Skin epidermis (tissue), 12 donors: ENCODE data around the gene CDH23.
A peak's percentile ranks its signal among the peaks of the same experiment; 100 is the strongest.

Experiments
- H3K27ac ChIP-seq, 21 experiments: fragments of 200-600 bp; sonication (generic) in 11 of 21; one replicate each; pipeline ENCODE4 v1.5.0; 2020; ENCODE audit warnings: mild to moderate bottlenecking in 3 of 21, inconsistent platforms in 2 of 21, moderate library complexity in 2 of 21
- H3K4me3 ChIP-seq, 7 experiments: fragments of 200-600 bp; sonication (generic) in 2 of 7; one replicate each; pipeline ENCODE4 v1.5.0; 2020; ENCODE audit warnings: inconsistent platforms in 2 of 7, mild to moderate bottlenecking in 2 of 7, moderate library complexity in 1 of 7

Gene CDH23

DNA sequence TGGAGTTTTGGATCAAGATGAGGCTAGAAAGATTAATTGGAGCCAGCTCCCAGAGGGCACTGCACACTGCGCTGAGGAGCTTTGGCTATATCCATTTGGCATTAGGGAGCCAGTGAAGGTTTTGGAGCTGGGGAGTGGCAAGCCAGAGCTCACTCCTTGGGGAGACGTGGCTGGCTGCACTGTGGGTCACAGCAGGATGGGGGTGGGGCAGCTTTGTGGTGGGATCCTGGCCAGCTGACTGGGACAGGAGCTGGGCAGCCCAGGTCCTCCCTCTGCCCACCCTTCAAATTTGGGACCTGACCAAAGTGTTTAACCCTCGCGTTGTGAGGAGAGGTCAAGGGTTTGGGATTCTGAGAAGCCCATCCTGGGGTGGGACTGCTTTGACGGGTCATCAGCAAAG is 317.9 kb downstream of the CDH23 start:
- peak overlapping the region; percentile 39 to 96 (median 89) for H3K27ac ChIP-seq
- H3K4me3 ChIP-seq, result no peak overlapping the region

DNA sequence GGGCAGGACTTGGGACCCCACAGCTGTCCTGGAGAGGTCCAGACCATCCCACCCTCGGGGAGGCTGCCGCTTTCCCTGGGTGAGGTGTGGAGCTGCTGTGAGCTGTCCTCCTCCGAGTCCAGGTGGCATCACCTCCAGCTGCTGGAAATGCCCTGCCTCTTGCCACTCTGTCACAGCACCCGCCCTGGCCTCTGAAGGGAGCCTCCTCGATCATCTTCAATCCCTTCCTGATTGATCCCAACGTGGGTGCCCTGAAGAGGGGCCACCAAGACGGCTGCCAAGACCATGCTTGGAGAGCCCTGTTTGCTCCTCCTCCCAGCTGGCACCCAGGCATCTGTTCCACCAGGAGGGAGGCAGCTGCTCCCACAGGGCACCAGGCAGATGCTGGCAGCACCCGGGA is 318.3 kb downstream of the CDH23 start:
- Histone ChIP-seq H3K4me3 (no peak overlapping the region), H3K27ac (peak overlapping the region in 17 of 21 experiments; percentile 39 to 96 (median 92))

DNA sequence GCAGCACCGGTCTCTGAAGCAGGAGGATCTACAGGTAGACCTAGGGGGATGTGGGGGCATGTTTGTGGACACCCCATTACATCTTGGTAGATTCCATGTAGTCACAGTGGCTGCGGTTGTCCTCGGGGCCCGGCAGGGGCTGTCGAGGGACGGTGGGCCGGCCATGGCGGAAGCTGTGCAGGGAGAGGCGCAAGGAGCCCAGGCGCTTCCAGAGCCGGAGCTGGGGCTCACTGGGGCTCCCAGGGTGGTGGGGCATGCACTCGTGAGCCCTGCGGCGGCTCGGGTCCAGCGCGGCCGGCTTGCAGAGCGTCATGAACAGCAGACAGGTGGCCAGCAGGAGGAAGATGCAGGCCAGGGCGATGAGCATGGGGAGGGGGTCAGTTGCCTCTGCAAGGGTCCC is 319.1 kb downstream of the CDH23 start:
- peak overlapping the region in 4 of 21 experiments; percentile 4 to 96 (median 53) for H3K27ac ChIP-seq

DNA sequence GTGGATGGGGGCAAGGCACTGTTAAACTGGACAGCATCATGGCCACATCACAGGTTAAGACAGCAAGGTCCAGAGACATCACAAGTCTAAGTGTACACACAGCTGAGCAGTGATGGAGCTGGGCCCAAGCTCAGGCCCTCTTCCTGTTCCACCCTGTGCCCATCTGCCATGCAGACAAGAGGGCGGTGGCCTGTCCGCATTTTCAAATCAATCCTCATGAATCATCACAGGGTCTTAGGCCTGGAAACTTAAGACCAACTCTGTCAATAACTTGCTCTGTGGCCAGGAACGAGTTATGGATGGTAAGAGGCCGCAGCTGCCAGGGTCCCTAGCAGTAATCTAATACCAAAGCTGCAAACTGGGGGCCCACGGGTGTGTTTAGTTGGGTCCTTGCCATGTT is 319.7 kb downstream of the CDH23 start:
- H3K27ac ChIP-seq, result peak overlapping the region in 3 of 21 experiments; percentile 4 to 61 (median 59)
- no peak overlapping the region for H3K4me3 ChIP-seq

More for the DNA sequence above, 319.1 kb downstream of the CDH23 start:
- no peak overlapping the region for H3K4me3 ChIP-seq

DNA sequence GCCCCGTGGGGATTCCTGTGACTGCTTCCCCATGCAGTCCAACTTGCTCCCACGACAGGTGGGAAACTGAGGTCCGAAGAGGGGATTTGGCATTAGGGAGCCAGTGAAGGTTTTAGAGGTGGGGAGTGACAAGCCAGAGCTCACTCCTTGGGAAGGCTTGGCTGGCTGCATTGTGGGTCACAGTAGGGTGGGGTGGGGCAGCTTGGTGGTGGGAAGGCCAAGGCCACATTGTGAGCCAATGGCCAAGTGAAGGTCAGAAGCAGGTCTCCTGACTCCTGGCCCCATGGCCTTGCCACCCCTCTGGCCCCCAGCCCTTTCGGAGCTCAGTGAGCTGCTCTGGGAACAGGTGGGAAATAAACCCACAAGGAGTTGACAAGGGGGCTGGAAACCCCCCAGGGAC is 320.3 kb downstream of the CDH23 start:
- Histone ChIP-seq H3K27ac (peak overlapping the region in 4 of 21 experiments; percentile 36 to 61 (median 58)), H3K4me3 (no peak overlapping the region)

DNA sequence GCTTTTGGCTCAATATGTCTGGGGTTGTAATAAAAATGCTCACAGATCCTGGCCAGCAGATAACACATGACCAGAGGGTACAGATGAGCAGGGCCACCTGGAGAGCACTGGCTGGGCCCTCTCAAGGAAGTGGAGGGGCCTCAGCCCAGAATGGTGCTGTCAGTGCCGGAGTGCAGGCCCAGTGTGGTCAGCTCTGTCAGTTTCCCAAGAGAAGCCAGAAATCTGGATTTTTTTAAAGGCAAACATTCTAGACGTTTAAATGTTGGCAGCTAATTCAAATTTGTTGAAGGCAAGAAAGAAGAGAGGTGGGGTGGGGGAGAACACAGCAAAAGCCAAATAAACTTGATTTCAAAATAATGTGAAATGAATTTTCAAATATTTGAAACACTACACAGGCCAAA is 320.8 kb downstream of the CDH23 start:
- H3K27ac ChIP-seq, result peak overlapping the region in 3 of 21 experiments; percentile 56 to 61 (median 59)
- no peak overlapping the region for H3K4me3 ChIP-seq

DNA sequence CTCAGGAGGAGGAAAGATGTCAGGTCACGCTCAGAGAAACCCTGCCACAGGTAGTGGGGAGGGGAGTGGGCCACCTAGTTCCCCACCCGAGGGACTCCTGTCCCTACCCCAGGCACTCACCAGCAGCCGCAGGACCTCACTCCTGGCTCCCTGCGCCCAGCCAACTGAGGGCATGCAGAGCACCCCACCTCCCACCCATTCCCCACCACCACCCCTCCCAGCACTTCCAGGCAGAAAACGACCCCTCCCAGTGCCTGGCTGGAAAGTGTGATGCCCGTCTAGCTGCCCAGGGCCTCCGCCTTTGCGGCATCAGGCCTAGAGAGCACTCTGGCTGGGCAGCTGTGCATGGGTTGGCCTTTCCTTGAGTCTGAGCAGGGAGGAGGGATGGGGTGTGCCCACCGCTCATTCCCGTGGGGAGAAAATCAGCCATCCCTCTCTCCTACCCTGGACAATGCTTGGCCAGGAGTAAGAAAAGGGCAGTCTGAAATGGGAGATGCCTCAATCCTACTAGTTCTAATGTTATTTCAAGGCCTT is 321.5 kb downstream of the CDH23 start:
- Histone ChIP-seq H3K4me3 (no peak overlapping the region), H3K27ac (peak overlapping the region in 7 of 21 experiments; percentile 4 to 74 (median 58))

DNA sequence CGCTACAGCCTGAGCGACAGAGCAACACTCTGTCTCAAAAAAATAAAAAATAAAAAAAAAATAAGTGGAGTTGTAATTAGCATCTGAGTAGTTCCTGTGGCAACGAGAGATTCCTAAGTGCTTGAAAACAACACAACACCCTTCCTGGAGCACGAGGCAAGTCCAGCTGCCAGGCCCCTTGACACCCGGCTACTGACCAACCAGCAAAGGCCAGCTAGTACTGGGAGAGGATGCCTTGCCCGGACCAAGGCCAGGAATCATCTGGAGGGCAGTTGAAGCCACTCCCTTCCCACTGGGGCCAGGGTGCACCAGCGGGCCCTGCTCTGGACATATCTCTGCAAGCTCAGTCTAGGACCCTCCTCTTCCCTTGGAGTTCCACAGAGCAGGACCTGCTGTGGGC is 322.3 kb downstream of the CDH23 start:
- no peak overlapping the region for H3K4me3 ChIP-seq
- H3K27ac ChIP-seq, result peak overlapping the region in 3 of 21 experiments; percentile 2 to 74 (median 28)

DNA sequence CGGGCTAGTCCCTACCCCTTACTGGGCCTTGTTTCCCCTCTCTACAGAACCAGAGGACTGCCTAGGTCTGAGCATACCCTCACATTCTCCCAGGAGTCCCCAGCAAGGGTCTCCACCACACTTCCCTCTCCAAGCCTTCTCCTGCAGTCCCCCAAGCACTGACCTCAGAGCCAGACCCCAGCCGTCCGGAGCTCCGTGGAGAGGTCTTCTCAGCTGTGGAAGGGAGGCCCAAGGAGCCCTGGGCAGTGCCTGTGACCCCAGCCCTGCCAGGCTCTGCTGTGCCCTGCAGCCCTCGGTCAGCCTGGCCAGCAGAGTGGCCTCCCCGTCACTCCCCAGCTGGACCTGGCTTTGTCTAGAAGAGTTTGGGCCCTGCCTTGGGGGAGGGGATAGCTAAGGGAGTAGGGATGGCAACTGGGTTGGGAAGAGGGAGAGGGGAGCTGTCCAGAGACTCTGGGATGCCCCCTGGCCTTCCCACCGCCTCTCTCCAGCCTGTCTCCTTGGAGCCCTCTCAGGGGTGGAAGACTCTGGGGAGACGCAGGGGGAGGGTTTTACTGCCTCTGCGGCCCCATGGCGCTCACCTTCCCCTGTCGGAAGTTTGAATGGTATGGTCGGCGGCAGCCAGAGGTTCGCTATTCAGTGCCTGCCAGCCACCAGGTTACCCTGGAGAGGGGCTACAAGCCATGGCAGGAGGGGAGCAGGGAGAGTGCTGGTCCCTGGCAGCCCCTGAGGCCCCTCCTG is 322.9 kb downstream of the CDH23 start, which contains the start of gene C10orf105:
C10orf105 (minus strand) TSS at position 315 of the 738 bp plus-strand sequence. CDS start 3,441 bp downstream, outside the sequence.
- H3K27ac ChIP-seq, result peak within 1 kb of the TSS in 6 of 21 experiments; percentile 16 to 74 (median 56)
- H3K4me3 ChIP-seq, result no peak within 1 kb of the TSS

DNA sequence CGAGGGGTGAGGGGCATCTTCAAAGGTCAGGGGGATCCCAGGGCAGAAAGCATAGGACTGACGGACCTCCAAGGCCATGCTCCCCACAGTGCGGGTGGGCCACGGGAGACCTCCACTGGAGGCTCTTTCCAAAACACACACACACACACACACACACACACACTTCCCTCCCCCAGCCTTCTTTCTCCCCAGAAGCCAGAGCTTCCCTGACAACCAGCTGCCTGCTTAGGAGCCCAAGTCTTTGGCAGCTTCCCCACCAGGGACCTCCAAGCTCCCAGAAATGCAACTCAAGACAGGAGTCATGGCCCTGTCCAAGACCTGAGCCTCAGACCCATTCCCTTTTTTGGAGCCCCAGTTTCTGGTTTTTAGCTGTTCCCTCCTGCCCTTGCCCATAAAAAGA is 323.6 kb downstream of the CDH23 start:
- Histone ChIP-seq H3K4me3 (no peak overlapping the region), H3K27ac (peak overlapping the region in 1 of 21 experiments; percentile 32)

DNA sequence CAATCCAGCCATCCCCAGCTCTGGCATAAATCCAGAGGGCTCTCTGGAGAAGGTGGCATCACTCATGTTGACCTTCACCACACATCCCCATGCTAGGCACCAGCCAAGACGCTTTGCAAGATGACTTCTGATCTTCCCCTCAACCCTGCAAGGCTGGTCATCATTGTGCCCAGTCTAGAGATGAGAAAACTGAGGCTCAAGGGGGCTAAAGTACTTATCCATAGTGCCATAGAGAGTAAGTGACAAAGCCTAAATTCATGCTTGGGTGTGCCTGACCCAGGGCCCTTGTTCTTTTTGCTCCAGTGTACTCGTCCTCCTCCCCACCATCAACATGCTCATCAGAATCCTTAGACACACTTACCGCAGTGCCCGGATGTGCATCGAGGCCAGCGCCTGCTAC is 324.6 kb downstream of the CDH23 start:
- H3K27ac ChIP-seq, result no peak overlapping the region
- H3K4me3 ChIP-seq, result no peak overlapping the region

DNA sequence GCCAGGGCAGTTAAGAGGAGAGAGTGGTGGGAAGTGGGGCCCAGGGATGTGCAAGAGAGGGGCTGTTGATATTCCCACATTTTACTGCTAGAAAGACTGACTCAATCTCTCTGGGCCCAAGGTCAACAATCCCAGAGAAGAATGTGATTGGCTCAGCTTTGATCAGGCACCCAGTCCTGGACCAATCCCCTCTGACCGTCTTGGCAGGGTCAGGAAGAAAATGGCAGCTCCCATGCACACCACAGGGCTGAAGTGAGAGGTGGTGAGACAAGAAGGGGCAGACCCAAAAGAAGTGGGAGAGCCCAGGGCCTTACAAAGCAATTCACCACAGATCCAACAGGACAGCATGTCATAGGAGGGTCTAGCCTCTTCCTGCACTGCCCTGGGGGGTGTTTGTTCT is 326.1 kb downstream of the CDH23 start:
- Histone ChIP-seq H3K27ac (no peak overlapping the region), H3K4me3 (no peak overlapping the region)

DNA sequence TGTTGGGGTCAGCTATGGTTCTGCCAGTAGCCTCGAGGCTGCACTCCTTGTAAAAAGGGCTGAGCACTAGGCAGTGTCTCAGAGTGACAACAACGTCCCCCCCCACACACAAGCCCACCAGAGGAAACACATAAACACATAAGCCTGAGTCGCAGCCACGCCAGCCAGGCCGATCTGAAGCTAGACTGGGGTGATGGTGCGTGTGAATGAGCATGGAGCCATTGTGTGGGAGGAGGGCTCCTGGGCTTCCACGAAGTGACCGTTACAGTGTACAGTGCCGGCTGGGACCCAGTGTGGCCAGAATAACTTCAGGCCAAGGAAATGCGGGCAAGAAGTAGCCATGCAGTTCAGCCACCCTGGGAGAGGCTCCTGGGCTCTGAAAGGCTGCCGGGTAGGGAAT is 326.6 kb downstream of the CDH23 start:
- Histone ChIP-seq H3K4me3 (no peak overlapping the region), H3K27ac (no peak overlapping the region)

DNA sequence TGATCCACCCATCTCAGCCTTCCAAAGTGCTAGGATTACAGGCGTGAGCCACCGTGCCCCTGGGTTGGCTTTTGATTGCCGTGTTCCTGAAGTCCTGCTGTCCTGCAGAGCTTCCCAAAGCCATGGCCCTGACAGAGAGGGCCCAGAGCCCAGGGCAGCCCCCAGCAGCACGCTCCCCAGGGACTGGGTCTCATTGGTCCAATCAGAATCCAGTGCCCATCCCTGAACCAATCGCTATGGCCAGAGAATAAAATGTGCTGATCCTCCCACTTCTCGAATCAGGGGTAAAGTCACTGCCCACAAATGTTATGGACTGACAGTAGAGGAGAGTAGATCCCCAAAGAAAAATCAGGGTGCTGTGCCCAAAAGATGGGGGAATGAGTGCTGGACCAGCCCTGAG is 327.8 kb downstream of the CDH23 start:
- Histone ChIP-seq H3K4me3 (no peak overlapping the region), H3K27ac (peak overlapping the region in 2 of 21 experiments; percentile 35 to 96)

DNA sequence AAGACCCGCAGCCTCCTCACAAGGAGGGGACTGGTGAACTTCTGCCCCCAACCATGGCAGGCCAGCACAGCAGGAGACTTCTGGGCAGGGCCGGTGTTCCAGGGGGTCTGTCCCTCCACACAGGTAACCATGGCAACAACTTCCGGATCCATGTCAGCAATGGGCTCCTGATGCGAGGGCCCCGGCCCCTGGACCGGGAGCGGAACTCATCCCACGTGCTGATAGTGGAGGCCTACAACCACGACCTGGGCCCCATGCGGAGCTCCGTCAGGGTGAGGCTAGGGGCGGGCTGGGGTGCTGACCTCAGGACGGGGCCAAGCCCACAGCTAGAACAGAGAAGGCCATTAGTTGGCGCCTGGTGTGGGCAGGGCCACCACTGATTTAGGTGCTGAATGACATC is 328.5 kb downstream of the CDH23 start:
- Histone ChIP-seq H3K4me3 (no peak overlapping the region), H3K27ac (peak overlapping the region in 9 of 21 experiments; percentile 22 to 96 (median 83))

DNA sequence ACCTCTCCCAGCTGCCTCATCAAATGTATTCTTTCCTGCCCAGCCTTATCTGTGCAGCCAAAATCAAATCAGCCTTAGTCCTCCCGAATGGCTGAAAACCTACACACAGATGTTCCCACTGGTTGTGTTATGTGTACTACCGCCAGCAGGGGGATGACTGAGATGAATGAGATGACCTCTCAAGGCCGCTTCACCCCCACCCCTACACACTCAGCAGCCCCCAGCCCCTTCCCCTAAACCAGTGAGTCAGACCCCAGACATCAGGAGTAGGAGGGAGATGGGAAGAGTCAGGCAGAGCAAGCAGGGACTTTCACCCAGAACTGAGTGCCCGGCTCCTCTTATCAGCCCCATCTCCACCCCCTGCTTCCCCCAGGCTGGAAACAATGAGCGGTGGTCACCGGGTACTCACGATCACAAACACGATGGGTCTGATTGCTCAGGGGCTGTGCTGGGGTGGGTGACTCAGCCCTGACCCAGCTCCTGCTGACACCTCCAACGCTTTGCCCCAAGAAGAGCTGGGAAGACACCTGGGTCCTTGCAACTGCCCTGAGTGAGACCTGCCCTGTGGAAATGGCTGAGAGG is 329.4 kb downstream of the CDH23 start:
- Histone ChIP-seq H3K27ac (peak overlapping the region in 19 of 21 experiments; percentile 9 to 96 (median 82)), H3K4me3 (no peak overlapping the region)

DNA sequence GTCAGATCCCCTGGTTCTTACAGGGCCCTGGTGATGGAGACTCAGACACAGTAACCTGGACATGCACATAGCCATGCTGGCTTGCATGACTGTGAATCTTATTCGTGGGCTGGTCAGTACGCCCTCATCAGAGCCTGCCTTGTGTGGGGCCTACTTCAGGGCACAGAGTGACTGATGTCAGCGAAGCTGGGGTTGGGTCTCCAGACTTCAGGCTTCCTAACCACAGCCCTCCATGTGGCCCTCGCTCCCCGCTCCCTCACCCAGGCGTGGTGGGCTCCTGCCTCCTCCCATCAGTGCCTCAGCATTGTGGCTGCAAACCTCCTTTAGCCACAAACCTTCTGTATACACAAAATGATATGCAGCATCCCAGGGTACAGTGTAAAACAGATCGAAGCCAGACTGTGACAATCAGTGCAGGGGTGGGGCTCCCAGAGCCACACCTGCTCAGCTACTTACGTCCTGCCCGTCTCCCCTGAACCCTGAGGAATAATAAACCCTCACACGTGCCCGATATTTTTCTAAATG is 329.9 kb downstream of the CDH23 start:
- Histone ChIP-seq H3K27ac (peak overlapping the region in 19 of 21 experiments; percentile 35 to 96 (median 82)), H3K4me3 (no peak overlapping the region)

DNA sequence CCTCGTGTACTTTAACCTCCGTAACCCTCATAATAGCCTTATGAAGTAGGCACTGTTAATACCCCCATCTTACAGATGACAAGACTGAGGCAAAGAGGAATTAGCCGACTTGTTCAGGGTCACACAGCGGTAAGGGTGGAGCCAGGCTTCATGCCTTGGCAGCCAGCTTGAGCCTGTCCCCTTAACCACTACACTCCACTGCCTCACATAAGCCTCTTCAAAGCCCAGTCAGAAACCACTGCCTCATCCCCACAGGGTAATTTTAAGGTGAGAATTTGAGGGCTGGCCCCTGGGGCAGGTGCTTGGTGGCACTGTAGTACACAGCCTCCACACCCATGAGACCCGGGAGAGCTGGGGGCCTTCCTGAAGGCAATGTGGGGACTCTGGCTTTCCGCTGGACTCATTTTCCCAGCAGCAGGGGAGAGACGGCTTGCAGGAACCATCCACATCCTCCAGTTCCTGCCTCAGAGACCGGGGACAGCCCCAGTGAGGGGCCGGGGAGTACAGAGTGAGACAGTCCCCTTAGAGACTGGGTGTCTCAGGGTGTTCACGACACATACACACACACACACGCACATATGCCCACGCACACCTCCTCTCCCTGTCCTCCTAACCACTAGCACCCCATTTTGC is 330.5 kb downstream of the CDH23 start:
- no peak overlapping the region for H3K4me3 ChIP-seq
- peak overlapping the region in 20 of 21 experiments; percentile 58 to 96 (median 82) for H3K27ac ChIP-seq

DNA sequence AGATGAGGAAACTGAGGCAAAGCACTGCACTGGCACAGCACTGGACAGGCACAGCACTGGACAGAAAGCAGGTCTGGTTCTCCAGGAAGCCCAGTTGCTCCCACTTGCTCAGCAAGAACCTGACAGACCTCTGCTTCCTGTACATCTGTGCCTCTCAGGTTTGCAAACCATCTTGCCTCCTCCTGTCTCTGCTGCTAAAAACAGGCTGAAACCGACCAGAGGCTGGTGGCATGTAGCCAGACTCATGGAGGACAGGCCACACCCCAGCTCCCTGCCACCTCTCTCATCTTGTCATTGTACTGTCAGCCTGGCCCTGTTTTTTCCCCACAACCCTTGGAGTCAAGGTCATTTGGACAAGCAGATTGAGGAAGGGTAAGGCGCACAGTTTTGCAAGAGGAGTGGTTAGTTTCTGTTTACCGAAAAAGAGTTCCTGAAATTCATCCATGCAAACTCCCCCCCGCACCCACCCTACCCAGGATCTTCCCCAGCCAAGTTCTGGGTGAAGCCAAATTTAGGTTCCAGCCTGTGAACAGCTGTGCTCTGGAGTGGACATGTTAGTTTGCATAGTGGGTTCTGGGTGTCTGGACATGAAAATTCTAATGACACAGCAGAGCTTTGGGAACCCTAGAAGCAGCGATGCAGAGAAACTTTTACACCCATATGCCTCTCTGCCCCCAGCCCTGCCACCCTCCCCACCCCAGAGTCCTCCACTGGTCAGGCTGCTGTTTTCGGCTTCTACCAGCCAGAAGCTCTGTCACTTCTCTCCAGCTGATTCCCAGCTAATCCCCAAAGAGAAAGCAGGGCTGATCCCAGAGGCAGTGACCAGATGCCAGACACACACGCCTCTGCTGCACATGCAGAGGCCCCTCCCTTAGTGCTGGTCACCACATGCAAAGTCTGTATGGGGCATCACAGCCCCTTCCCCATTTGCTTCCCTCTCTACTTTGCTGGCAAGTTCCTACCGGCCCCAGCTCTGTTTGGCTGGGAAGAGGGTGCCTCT is 331.3 kb downstream of the CDH23 start:
- peak overlapping the region in 20 of 21 experiments; percentile 58 to 96 (median 82) for H3K27ac ChIP-seq
- no peak overlapping the region for H3K4me3 ChIP-seq
